ENCODE data around the gene HEBP1.

HEBP1 gene

GRCh38 chr12:12946686-12947355 is 53.2 kb downstream of the HEBP1 start:
- no peak for DNase-seq

GRCh38 chr12:12945591-12945990 is 54.5 kb downstream of the HEBP1 start:
- DNase-seq = no peak

- no peak for DNase-seq
These were observed 56.3 kb downstream of the HEBP1 start for GRCh38 chr12:12943586-12944260.

GRCh38 chr12:12941450-12942350 is 58.4 kb downstream of the HEBP1 start:
- no peak for DNase-seq

- no peak for DNase-seq
These were observed 60.2 kb downstream of the HEBP1 start for GRCh38 chr12:12939888-12940287.

GRCh38 chr12:12938541-12938940 is 61.5 kb downstream of the HEBP1 start:
- DNase-seq = no peak

GRCh38 chr12:12936983-12937491 is 63.0 kb downstream of the HEBP1 start:
- no peak for DNase-seq

- DNase-seq = no peak
These were observed 65.5 kb downstream of the HEBP1 start for GRCh38 chr12:12934556-12934955.

GRCh38 chr12:12933742-12934141 is 66.3 kb downstream of the HEBP1 start:
- DNase-seq = no peak

- no peak for DNase-seq
These were observed 69.3 kb downstream of the HEBP1 start for GRCh38 chr12:12930633-12931219.

GRCh38 chr12:12929696-12930095 is 70.4 kb downstream of the HEBP1 start:
- DNase-seq = no peak

GRCh38 chr12:12927211-12928079 is 72.6 kb downstream of the HEBP1 start:
- DNase-seq = peak; percentile 78 to 94

GRCh38 chr12:12926571-12927071 is 73.4 kb downstream of the HEBP1 start:
- DNase-seq = no peak

- no peak for DNase-seq
These were observed 74.7 kb downstream of the HEBP1 start for GRCh38 chr12:12925388-12925787.
